ENCODE results near the gene ARSJ. TPM values are rescaled to one million over a fixed set of nuclear protein-coding genes. Genes with fewer than 3 reads are reported as not detected.
A peak's percentile ranks its signal among the peaks of the same experiment; 100 is the strongest.

ARSJ gene
- polyA plus RNA-seq, 1 donor (not counting 4 experiments of a cell fraction or from before 2014, with no cell fraction given): 15.7 TPM

- Histone ChIP-seq H3K27ac (ENCODE audit: control insufficient read depth, insufficient read depth, low read length) (no peak overlapping the region), H3K9me1 (ENCODE audit: control insufficient read depth, extremely low read depth, insufficient read depth, low read length) (no peaks in the 10 kb centered on the region), H3K9me3 (ENCODE audit: control insufficient read depth, low read depth, low read length) (peaks cover 3% of the 10 kb centered on the region), H3K36me3 (ENCODE audit: control insufficient read depth in 2 of 2, extremely low read depth in 1 of 2, insufficient read depth in 2 of 2, low read length in 2 of 2) (no peaks in the 10 kb centered on the region), H3K4me3 (ENCODE audit: control insufficient read depth in 2 of 3, extremely low read depth in 1 of 3, insufficient read depth in 2 of 3, low read depth in 1 of 3, low read length in 3 of 3) (no peak overlapping the region), H4K20me1 (ENCODE audit: control insufficient read depth, extremely low read depth, insufficient read depth, low read length) (no peaks in the 10 kb centered on the region), H2AFZ (ENCODE audit: control insufficient read depth, low read length) (no peak overlapping the region), H3K79me2 (ENCODE audit: control insufficient read depth, insufficient read depth, low read length) (peaks cover 21% of the 10 kb centered on the region), H3K4me1 (ENCODE audit: control insufficient read depth, extremely low read depth, insufficient read depth, low read length) (peaks cover 37% of the 10 kb centered on the region), H3K9ac (ENCODE audit: control insufficient read depth, extremely low read depth, insufficient read depth, low read length) (no peak overlapping the region), H3K27me3 (ENCODE audit: control insufficient read depth, extremely low read depth, insufficient read depth, low read length) (no peaks in the 10 kb centered on the region), H3K4me2 (ENCODE audit: control insufficient read depth, extremely low read depth, insufficient read depth, low read depth, low read length) (no peak overlapping the region)
- TF ChIP-seq EZH2 (IDR thresholded peaks at IDR 0.05; ENCODE audit: low read length): no peak
- TF ChIP-seq, protein P1, sequence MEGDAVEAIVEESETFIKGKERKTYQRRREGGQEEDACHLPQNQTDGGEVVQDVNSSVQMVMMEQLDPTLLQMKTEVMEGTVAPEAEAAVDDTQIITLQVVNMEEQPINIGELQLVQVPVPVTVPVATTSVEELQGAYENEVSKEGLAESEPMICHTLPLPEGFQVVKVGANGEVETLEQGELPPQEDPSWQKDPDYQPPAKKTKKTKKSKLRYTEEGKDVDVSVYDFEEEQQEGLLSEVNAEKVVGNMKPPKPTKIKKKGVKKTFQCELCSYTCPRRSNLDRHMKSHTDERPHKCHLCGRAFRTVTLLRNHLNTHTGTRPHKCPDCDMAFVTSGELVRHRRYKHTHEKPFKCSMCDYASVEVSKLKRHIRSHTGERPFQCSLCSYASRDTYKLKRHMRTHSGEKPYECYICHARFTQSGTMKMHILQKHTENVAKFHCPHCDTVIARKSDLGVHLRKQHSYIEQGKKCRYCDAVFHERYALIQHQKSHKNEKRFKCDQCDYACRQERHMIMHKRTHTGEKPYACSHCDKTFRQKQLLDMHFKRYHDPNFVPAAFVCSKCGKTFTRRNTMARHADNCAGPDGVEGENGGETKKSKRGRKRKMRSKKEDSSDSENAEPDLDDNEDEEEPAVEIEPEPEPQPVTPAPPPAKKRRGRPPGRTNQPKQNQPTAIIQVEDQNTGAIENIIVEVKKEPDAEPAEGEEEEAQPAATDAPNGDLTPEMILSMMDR (optimal IDR thresholded peaks at IDR 0.05 in 1 of 3, IDR thresholded peaks at IDR 0.05 in 1 of 3, conservative IDR thresholded peaks at IDR 0.05 in 1 of 3; ENCODE audit: extremely low read depth in 1 of 3, insufficient read depth in 2 of 3, low read length in 3 of 3): no peak
- FAIRE-seq (no peak), DNase-seq (ENCODE audit: low read depth, low spot score) (no peak)
- dilution Hi-C loops (cut with MboI; ENCODE audit: extremely low pct_ligation_motif_present, low sequenced_read_pairs): no loop called here
Measured at GRCh38 chr4:113962016-113962347, 17.5 kb downstream of the ARSJ start.

GRCh38 chr4:113960684-113961321, 18.6 kb downstream of the ARSJ start:
- no peak overlapping the region for H3K9ac ChIP-seq (ENCODE audit: control insufficient read depth, extremely low read depth, insufficient read depth, low read length)
- dilution Hi-C loops (cut with MboI; ENCODE audit: extremely low pct_ligation_motif_present, low sequenced_read_pairs): no loop called here
- H3K27ac ChIP-seq (ENCODE audit: control insufficient read depth, insufficient read depth, low read length): peak overlapping the region; percentile 68

More at GRCh38 chr4:113960684-113961321, 18.6 kb downstream of the ARSJ start:
- Histone ChIP-seq H3K4me1 (ENCODE audit: control insufficient read depth, extremely low read depth, insufficient read depth, low read length) (peaks cover 41% of the 10 kb centered on the region), H3K4me3 (ENCODE audit: control insufficient read depth in 2 of 3, extremely low read depth in 1 of 3, insufficient read depth in 2 of 3, low read depth in 1 of 3, low read length in 3 of 3) (no peak overlapping the region), H3K4me2 (ENCODE audit: control insufficient read depth, extremely low read depth, insufficient read depth, low read depth, low read length) (peak overlapping the region; percentile 72), H4K20me1 (ENCODE audit: control insufficient read depth, extremely low read depth, insufficient read depth, low read length) (no peaks in the 10 kb centered on the region), H3K27me3 (ENCODE audit: control insufficient read depth, extremely low read depth, insufficient read depth, low read length) (no peaks in the 10 kb centered on the region), H3K9me1 (ENCODE audit: control insufficient read depth, extremely low read depth, insufficient read depth, low read length) (no peaks in the 10 kb centered on the region), H2AFZ (ENCODE audit: control insufficient read depth, low read length) (no peak overlapping the region), H3K79me2 (ENCODE audit: control insufficient read depth, insufficient read depth, low read length) (peaks cover 14% of the 10 kb centered on the region), H3K36me3 (ENCODE audit: control insufficient read depth in 2 of 2, extremely low read depth in 1 of 2, insufficient read depth in 2 of 2, low read length in 2 of 2) (no peaks in the 10 kb centered on the region), H3K9me3 (ENCODE audit: control insufficient read depth, low read depth, low read length) (peaks cover 3% of the 10 kb centered on the region)
- TF ChIP-seq EZH2 (IDR thresholded peaks at IDR 0.05; ENCODE audit: low read length): no peak
- TF ChIP-seq, protein P1 (optimal IDR thresholded peaks at IDR 0.05 in 1 of 3, IDR thresholded peaks at IDR 0.05 in 1 of 3, conservative IDR thresholded peaks at IDR 0.05 in 1 of 3; ENCODE audit: extremely low read depth in 1 of 3, insufficient read depth in 2 of 3, low read length in 3 of 3): no peak
- FAIRE-seq (no peak), DNase-seq (ENCODE audit: low read depth, low spot score) (no peak)

All from keratinocyte (primary cell).